GM12878 (cell line): ENCODE measurements around the gene ITSN1. TPM values are rescaled to one million over a fixed set of nuclear protein-coding genes. Genes with fewer than 3 reads are reported as not detected.

Source experiments
- ATAC-seq: fragments of 200-7000 bp; cut with Tn5 transposase; 3 replicates; pipeline ENCODE4 v1.9.1; 2020; ENCODE audit warnings: mild to moderate bottlenecking, moderate library complexity
- BruUV-seq: library from RNA; stranded (reverse); fragments of 400-500 nt; replicated peaks from 2 replicates; lab custom pipeline; 2021; lab: Mats Ljungman, UMichigan
- CTCF ChIA-PET: fragments of 300-600 bp; sonication (Branson Sonifier 250); formaldehyde crosslinking; extraction: SDS; loops from one replicate; lab custom pipeline; 2021; ENCODE audit warnings: inconsistent platforms; lab: Yijun Ruan, JAX
- POLR2A ChIA-PET: fragments of 350-600 bp; formaldehyde crosslinking; extraction: SDS; loops from one replicate; lab custom pipeline; 2021; ENCODE audit warnings: inconsistent platforms; lab: Charles Lee
- RAD21 ChIA-PET: fragments of 300-600 bp; sonication (Branson Sonifier 250); formaldehyde crosslinking; loops from one replicate; lab custom pipeline; 2023; ENCODE audit warnings: antibody characterized with exemption; ENCODE audit not compliant: unreplicated experiment; lab: Charles Lee
- SMC1A ChIA-PET: fragments of 300-600 bp; sonication (Branson Sonifier 250); formaldehyde crosslinking; loops from one replicate; lab custom pipeline; 2023; ENCODE audit not compliant: unreplicated experiment, uncharacterized antibody; lab: Charles Lee
- DNase-seq: peaks from one replicate; pipeline ENCODE4 v3.0.0-alpha.2; 2011; ENCODE audit warnings: low read depth, low spot score
- FAIRE-seq: peaks from 3 replicates; lab custom pipeline; 2011; peaks lifted over from hg19 to GRCh38; lab: Jason Lieb, UNC
- H2AFZ ChIP-seq: 2 replicates; pipeline ENCODE4 v1.6.0; 2011; ENCODE audit warnings: low read depth, low read length, control low read depth; ENCODE audit not compliant: control insufficient read depth
- H3K27ac ChIP-seq: 2 replicates; pipeline ENCODE4 v1.5.1; 2011; ENCODE audit warnings: control low read depth; ENCODE audit not compliant: control insufficient read depth, insufficient read depth
- H3K27me3 ChIP-seq, 2 experiments: replicated peaks in 1 of 2; 2 replicates each; pipeline versions ENCODE4 v1.6.0 to v1.6.1; 2011; ENCODE audit warnings: low read length in 1 of 2; ENCODE audit not compliant: control insufficient read depth in 2 of 2, insufficient read depth in 2 of 2
- H3K36me3 ChIP-seq, 2 experiments: 2 replicates each; pipeline ENCODE4 v1.5.1; 2011; ENCODE audit warnings: low read length in 1 of 2; ENCODE audit not compliant: control insufficient read depth in 2 of 2, insufficient read depth in 2 of 2
- H3K4me1 ChIP-seq: 2 replicates; pipeline ENCODE4 v1.6.1; 2011; ENCODE audit warnings: mild to moderate bottlenecking, low read length, moderate library complexity, mixed read lengths; ENCODE audit not compliant: control insufficient read depth, insufficient read depth
- H3K4me2 ChIP-seq: 2 replicates; pipeline ENCODE4 v1.6.0; 2011; ENCODE audit warnings: control low read depth; ENCODE audit not compliant: control insufficient read depth, insufficient read depth
- H3K4me3 ChIP-seq: fragments of 200-600 bp; sonication (generic); 2 replicates; pipeline ENCODE4 v1.5.1; 2016
- H3K79me2 ChIP-seq: 2 replicates; pipeline ENCODE4 v1.6.0; 2011; ENCODE audit warnings: low read length; ENCODE audit not compliant: control insufficient read depth, insufficient read depth
- H3K9ac ChIP-seq: 2 replicates; pipeline ENCODE4 v1.8.0; 2011; ENCODE audit warnings: low read length, control low read depth, mixed read lengths; ENCODE audit not compliant: control insufficient read depth, insufficient read depth
- H3K9me3 ChIP-seq: replicated peaks from 3 replicates; pipeline ENCODE4 v1.5.1; 2011; ENCODE audit warnings: mild to moderate bottlenecking, low read length; ENCODE audit not compliant: control insufficient read depth, insufficient read depth
- H4K20me1 ChIP-seq: 2 replicates; pipeline ENCODE4 v1.6.0; 2011; ENCODE audit not compliant: control insufficient read depth, insufficient read depth
- CUX1 ChIP-seq: IDR thresholded peaks from 2 replicates; pipeline ENCODE4 v1.6.1; 2012; ENCODE audit warnings: improper control_type of control experiment, low read depth, low read length; ENCODE audit not compliant: insufficient replicate concordance
- EGR1 ChIP-seq, 2 experiments: IDR thresholded peaks; 1 replicate in 1 of 2; 2 replicates in 1 of 2; pipeline ENCODE4 v1.6.1; 2011 to 2012; ENCODE audit warnings: low read depth in 2 of 2, low read length in 2 of 2, borderline replicate concordance in 1 of 2, mild to moderate bottlenecking in 1 of 2, moderate library complexity in 1 of 2
- NR2C2 ChIP-seq: IDR thresholded peaks from 2 replicates; pipeline ENCODE4 v1.6.1; 2011; ENCODE audit warnings: borderline replicate concordance, low read depth; ENCODE audit not compliant: control insufficient read depth, insufficient read length
- ZBTB33 ChIP-seq: fragments of 450-650 bp; IDR thresholded peaks from 2 replicates; pipeline ENCODE4 v1.6.1; 2017; ENCODE audit warnings: mild to moderate bottlenecking
- WGBS: methylation state at CpG from one replicate; pipeline ENCODE4 v1.1.6; 2016; ENCODE audit warnings: low lambda C conversion rate; ENCODE audit not compliant: insufficient replicate concordance, insufficient coverage; ENCODE audit errors: missing lambda C conversion rate; 5-methylcytosine and 5-hydroxymethylcytosine counted together
- in situ Hi-C: fragments of 300-500 bp; cut with MboI; formaldehyde crosslinking; loops from 9 replicates; pipeline ENCODE4 v1.14.3; 2018; ENCODE audit warnings: mixed read lengths
- intact Hi-C: fragments of 100-400 bp; cut with micrococcal nuclease; formaldehyde crosslinking; loops from one replicate; pipeline ENCODE4 v1.14.2; 2022; ENCODE audit not compliant: unreplicated experiment
- polyA plus RNA-seq, 11 experiments: library from polyadenylated mRNA; depleted of rRNA in 4 of 11; unstranded in 6 of 11; stranded (reverse) in 5 of 11; fragments of >200 nt; fragmentation: Nextera tagmentation in 4 of 11; fragmentation: Illumina TruSeq in 1 of 11; extraction: Ambion mirVana in 4 of 11; extraction: Trizol in 1 of 11; gene quantifications; 1 replicate in 1 of 11; 2 replicates in 10 of 11; pipeline versions ENCODE4 v1.2.1 to v1.2.3, GENCODE V29; 2011 to 2016; ENCODE audit warnings: inconsistent platforms in 2 of 11, missing spikeins in 2 of 11, low read depth in 1 of 11
- total RNA-seq, 4 experiments: library from RNA; depleted of rRNA in 3 of 4; stranded (reverse); fragments of >200 nt in 3 of 4; fragmentation: Illumina TruSeq in 1 of 4; extraction: Trizol in 1 of 4; gene quantifications; 2 replicates each; pipeline versions ENCODE4 v1.2.1 to v1.2.3, GENCODE V29; 2013 to 2021

Gene ITSN1
- total and polyA plus RNA-seq, 10 of the 15 experiments (the other 5 are each of a cell fraction or from before 2014, with no cell fraction given) = 0.89 to 10.6 (median 4.8) TPM

- no peaks in the 10 kb centered on the region for H3K27me3 ChIP-seq
- H4K20me1 ChIP-seq = no peaks in the 10 kb centered on the region
- H3K9ac ChIP-seq = no peak overlapping the region
- in situ Hi-C loops (no loop called here), intact Hi-C loops (no loop called here)
- no peak overlapping the region for H3K4me2 ChIP-seq
- no peak for DNase-seq
- FAIRE-seq = no peak
- no peaks in the 10 kb centered on the region for H3K79me2 ChIP-seq
- WGBS = 46% methylated on average over 6 of the region's 6 CpGs
- TF ChIP-seq CUX1 = no peak
- no peak for TF ChIP-seq NR2C2
- TF ChIP-seq ZBTB33 = no peak
- TF ChIP-seq EGR1 (IDR thresholded peaks at IDR 0.05; ENCODE audit: borderline replicate concordance in 1 of 2, low read depth in 2 of 2, low read length in 2 of 2) = no peak
- no peaks in the 10 kb centered on the region for H3K9me3 ChIP-seq
- ChIA-PET POLR2A (no interaction called here), RAD21 (no interaction called here), SMC1A (no interaction called here), CTCF (no interaction called here)
- no peak overlapping the region for H3K4me3 ChIP-seq
- no peak for ATAC-seq
- no peaks in the 10 kb centered on the region for H3K36me3 ChIP-seq
- no peaks in the 10 kb centered on the region for H3K4me1 ChIP-seq
- BruUV-seq = no TSS peak
- no peak overlapping the region for H3K27ac ChIP-seq
- H2AFZ ChIP-seq = no peak overlapping the region
Measured at GRCh38 chr21:33670076-33670978, 28.0 kb downstream of the ITSN1 start.
